GM12891 (cell line): ENCODE measurements around the gene TCF12.

Source experiments
- DNase-seq: peaks from one replicate; pipeline ENCODE4 v3.0.0; 2011; ENCODE audit warnings: low spot score; ENCODE audit not compliant: insufficient read length
- FAIRE-seq: peaks from 2 replicates; lab custom pipeline; 2011; peaks lifted over from hg19 to GRCh38; lab: Jason Lieb, UNC
- PAX5 ChIP-seq: IDR thresholded peaks from 2 replicates; pipeline ENCODE4 v1.6.1; 2011; ENCODE audit warnings: low read length, moderate library complexity, mild to moderate bottlenecking; ENCODE audit not compliant: insufficient read depth, severe bottlenecking
- POLR2A ChIP-seq: IDR thresholded peaks from 2 replicates; pipeline ENCODE4 v1.6.1; 2011; ENCODE audit warnings: low read depth, low read length, control low read depth
- POLR2AphosphoS5 ChIP-seq: IDR thresholded peaks from 2 replicates; pipeline ENCODE4 v1.6.1; 2011; ENCODE audit warnings: low read depth, low read length, control low read depth
- POU2F2 ChIP-seq: IDR thresholded peaks from 2 replicates; pipeline ENCODE4 v1.6.1; 2011; ENCODE audit warnings: low read depth, mild to moderate bottlenecking, control low read depth, low read length, moderate library complexity
- SPI1 ChIP-seq: IDR thresholded peaks from 2 replicates; pipeline ENCODE4 v1.6.1; 2011; ENCODE audit warnings: low read depth, low read length, control low read depth
- TAF1 ChIP-seq: IDR thresholded peaks from 2 replicates; pipeline ENCODE4 v1.6.1; 2011; ENCODE audit warnings: low read depth, low read length, control low read depth

The TCF12 gene

DNA sequence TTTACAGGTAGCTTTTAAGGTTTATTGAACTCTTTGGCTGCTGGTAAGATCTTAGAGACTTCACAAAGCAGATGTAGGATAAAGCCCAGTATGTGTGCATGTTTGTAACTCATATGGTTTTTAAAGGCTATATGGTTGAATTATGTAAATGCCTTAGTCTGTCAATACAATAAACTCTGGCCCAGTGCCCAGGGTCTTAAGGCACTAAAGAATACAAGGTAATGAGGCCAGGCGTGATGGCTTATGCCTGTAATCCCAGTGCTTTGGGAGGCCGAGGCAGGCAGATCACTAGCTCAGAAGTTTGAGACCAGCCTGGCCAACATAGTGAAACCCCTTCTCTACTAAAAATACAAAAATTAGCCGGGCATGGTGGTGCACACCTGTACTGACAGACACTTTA, 287.6 kb downstream of the TCF12 start:
- TF ChIP-seq TAF1 (no peak), POLR2A (no peak), POU2F2 (no peak), SPI1 (no peak)
- DNase-seq (no peak), FAIRE-seq (no peak)

DNA sequence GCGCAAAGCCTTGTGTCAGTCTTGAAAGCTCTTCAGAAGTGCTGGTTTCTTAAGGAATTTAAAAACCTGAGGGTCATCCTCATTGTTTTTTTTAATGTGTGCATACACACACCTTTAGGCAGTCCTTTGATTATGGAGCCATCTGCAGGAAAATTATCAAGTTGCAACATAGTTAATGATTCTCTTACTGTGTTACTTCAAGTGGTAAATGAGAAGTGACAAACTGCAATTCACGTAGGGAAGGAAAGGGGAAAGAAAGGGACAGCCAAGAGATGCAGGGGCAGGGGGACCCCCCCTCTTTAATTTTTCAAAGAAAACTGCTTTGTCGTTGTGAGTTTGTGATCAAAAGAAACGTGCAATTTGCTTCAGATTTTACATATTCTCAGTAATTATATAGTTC, 295.4 kb downstream of the TCF12 start:
- DNase-seq (no peak), FAIRE-seq (peak; percentile 60)
- no peak for TF ChIP-seq TAF1
- no peak for TF ChIP-seq POLR2AphosphoS5
- TF ChIP-seq POU2F2, result no peak
- TF ChIP-seq POLR2A, result no peak
- TF ChIP-seq PAX5, result no peak
- TF ChIP-seq SPI1, result no peak

DNA sequence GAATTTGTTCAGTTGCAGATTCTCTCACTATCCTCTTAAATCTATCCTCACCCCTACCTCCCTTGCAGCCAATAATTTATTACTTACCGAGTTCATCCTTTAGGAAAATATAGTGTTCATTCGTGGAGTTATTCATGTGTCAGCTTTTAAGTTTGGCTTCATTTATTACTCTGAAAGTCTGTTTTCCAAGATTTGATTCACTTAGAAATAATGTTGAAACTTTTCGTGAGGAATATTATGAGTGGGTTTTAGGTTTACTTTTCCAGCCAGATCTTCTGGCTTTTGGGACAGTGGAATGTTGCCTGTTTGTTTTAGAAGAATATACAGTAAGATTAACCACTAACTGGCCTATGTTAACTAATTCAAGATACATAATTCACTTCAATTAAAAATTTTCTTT, 296.9 kb downstream of the TCF12 start:
- FAIRE-seq (no peak), DNase-seq (no peak)
- TF ChIP-seq POLR2AphosphoS5 (no peak), SPI1 (no peak), POU2F2 (no peak), PAX5 (no peak), POLR2A (no peak), TAF1 (no peak)

DNA sequence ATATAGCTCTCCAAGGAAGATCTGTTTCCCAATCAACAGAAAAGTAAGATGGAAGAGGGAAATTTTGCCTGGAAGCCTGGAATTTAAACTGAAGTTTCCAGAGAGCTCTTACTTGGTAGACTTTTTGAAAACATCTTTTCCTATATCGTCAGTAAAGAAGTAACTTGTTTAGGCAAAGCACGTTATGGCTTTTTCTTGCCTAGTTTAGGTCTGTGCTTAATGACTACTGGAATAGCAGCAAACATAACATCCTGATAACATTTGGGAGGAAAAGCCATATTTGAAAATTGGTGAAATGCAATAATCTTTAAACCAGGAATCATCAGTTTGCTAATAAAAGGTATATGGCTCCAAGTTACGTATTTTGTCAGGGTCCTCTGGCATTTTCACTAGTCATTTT, 297.4 kb downstream of the TCF12 start:
- TF ChIP-seq PAX5 (no peak), POLR2AphosphoS5 (no peak), SPI1 (no peak), TAF1 (no peak), POLR2A (no peak), POU2F2 (no peak)
- FAIRE-seq (no peak), DNase-seq (no peak)

DNA sequence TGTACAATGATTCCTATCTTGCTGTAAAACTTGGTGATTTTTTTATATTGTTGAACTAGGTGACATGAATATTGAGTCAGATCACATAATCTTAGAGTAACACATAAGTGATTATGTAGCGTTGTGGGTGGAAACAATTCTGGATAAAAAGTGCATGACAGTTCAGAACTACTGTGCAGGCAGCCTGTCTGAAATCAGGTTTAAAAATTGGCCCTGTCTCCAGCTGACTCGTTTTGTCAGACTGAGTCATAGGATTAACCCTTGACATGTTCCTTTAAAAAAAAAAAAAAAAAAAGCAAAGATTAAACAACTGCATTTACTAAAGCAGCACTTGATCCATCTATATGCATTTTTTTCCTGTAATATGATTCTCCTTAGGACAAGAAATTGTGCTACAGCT, 297.8 kb downstream of the TCF12 start:
- TF ChIP-seq POU2F2 (no peak), TAF1 (no peak), POLR2AphosphoS5 (no peak), SPI1 (no peak), PAX5 (no peak), POLR2A (no peak)
- FAIRE-seq (no peak), DNase-seq (no peak)

DNA sequence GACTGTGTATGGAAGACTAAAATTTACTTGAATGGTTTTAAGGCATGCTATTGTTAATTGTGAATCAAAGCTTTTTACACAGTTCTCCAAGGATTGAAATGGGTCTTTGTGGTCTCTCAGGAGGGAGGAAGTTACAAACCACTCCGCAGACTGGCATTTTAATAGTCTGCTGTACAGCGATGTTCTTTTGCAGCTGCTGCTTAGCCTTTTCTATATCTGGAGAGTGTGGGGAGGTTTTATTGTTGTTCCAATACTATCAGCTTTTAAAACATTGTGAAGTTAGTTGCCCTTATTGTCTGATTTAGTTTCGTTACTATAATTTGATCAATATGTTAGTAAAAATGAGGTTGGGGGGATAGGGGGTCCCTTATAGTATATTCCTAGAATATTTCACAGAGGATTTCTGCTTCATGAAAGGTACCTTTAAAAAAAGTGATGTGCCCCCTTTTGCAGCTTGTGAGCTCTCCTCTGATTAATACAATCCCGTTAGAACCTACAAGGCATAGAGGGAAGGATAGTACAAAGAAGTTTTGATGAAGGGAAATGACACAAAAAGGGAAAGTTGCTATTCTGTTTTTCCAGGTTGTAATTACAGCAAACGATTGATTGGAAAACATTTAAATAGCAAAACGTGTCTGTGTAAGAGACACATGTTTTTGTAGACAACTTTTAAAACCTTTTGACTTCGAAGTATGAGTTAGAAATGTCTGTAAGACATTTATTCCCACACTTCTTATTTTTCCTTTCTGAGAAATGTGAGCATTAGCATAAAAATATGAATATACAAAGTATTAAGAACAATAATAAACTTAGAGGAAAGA, 299.5 kb downstream of the TCF12 start:
- DNase-seq (no peak), FAIRE-seq (no peak)
- TF ChIP-seq TAF1, result no peak
- TF ChIP-seq POLR2AphosphoS5, result no peak
- no peak for TF ChIP-seq SPI1
- TF ChIP-seq PAX5, result no peak
- TF ChIP-seq POLR2A, result no peak
- no peak for TF ChIP-seq POU2F2

DNA sequence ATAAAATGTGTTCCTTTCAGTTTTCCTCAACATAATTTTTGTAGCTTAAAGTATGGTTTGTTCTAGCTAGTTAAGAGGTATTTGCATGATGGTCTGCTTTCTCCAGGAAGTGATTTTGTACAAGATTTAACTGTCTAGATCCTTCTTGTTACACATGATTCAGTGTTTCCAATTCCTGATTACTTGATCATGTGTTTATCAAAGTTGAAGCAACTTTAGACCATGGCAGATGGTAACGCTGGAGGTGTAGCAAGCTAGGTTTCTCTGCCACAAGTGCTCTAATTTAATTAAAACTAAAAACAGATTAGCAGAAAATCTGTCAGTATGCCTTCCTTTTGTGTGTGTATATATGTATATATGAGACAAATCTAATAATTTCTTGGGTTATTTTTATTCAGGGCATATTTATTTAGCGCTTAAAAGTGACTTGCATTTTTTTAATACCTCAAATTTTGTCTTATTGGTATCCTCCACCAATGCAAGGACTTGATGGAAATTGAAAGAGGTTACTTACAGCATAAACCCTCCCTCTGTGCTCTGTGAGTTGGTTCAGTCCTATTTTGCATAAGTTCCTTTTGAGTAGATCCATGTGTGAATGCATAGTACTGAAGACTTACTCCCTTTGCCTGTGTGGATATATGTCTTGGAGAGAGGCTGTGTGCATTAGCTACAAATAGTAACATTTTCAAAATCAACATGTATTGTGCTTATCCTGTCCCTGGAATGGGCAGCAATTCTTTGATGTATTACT, 300.6 kb downstream of the TCF12 start:
- TF ChIP-seq POU2F2 (no peak), PAX5 (no peak), POLR2AphosphoS5 (no peak), TAF1 (no peak), POLR2A (no peak), SPI1 (no peak)
- FAIRE-seq, result no peak
- DNase-seq, result no peak

DNA sequence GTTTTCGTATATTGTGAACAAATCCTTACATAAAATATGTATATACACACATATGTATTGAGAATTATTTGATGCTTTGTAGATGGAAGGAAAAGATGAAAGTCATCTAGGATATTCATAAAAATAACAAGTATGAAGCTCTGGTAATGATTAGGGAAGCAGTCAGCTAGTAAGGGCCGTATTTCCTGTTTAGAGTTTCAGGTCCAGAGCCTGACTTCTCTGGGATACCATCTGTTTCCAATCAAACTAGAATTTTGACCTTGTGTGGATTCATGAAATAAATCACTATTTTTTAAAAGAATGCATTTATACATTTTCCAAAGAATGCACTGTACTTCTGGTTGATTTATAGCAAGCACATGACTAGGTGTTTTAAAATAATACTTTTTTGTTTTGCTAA, 301.8 kb downstream of the TCF12 start:
- TF ChIP-seq PAX5 (no peak), POLR2AphosphoS5 (no peak), TAF1 (no peak), POU2F2 (no peak), POLR2A (no peak), SPI1 (no peak)
- FAIRE-seq (no peak), DNase-seq (no peak)

DNA sequence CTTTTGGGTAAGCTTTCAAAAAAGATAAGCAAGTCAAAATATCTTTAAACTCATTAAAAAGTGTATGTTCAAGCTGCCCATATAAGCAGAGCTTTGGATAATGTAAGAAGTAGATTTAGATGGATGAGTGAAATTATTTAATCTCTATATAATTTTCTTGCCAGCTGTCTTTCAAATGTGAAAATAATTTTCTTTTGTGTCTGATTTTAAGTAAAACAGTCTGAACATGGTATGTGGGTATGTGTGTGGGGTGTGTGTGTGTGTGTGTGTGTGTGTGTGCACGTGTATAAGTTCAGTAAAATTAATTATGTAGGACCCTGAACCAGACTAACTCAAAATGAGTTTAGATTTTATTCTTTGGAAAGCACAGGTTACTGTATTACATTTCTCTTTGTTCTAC, 302.7 kb downstream of the TCF12 start:
- TF ChIP-seq POU2F2 (no peak), POLR2AphosphoS5 (no peak), PAX5 (no peak), SPI1 (no peak), POLR2A (no peak), TAF1 (no peak)
- FAIRE-seq, result no peak
- DNase-seq, result no peak

DNA sequence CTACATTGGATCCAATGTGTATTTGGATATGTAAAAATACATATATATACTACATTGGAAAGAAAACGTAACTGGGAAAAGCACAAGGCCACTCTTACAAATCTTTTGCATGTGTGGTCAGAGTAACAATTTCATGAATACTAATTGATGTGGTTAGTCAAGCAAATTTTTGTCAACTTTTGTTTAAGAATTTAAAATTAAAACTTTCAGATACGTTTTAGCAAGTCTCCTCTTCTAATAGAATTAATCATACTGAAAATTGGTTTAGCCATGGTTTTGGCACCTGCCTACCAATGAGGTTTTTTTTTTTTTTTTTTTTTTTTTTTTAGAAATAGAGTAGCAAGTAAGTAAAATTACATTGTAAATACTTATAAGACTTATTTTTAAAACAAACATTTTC, 304.9 kb downstream of the TCF12 start:
- no peak for FAIRE-seq
- no peak for TF ChIP-seq POU2F2
- no peak for TF ChIP-seq TAF1
- TF ChIP-seq POLR2AphosphoS5, result no peak
- TF ChIP-seq SPI1, result no peak
- no peak for TF ChIP-seq POLR2A
- TF ChIP-seq PAX5, result no peak
- no peak for DNase-seq
